IPS DF 19.7 (cell line): ENCODE data around the gene TM4SF1.
"Not testable (repeated sequence)": the region's sequence is repeated elsewhere in the genome, so short reads cannot be mapped to it uniquely, and the experiment has no call there.

Source experiments
- DNase-seq: peaks from one replicate; pipeline ENCODE4 v3.0.0-alpha.2; 2013; ENCODE audit warnings: low read depth, low spot score

The TM4SF1 gene

DNA sequence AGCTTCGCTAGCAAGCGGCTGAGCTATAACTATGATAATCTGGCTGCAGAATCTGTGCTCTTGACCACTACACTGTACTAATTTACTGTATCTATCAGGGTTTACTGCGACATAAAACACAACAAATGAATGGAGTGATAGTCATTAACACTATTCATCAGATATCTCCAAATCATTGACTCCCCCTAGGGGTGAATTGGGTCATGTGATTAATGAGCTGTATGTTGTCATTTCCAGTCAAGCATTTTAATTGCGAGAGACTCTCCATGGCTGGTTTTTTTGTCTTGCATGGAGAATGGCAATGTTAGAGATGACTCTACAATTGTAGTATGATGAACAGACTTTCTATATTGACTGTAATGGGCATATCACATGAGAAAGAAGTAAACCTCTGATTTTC, 33.5 kb downstream of the TM4SF1 start:
- no peak for DNase-seq

DNA sequence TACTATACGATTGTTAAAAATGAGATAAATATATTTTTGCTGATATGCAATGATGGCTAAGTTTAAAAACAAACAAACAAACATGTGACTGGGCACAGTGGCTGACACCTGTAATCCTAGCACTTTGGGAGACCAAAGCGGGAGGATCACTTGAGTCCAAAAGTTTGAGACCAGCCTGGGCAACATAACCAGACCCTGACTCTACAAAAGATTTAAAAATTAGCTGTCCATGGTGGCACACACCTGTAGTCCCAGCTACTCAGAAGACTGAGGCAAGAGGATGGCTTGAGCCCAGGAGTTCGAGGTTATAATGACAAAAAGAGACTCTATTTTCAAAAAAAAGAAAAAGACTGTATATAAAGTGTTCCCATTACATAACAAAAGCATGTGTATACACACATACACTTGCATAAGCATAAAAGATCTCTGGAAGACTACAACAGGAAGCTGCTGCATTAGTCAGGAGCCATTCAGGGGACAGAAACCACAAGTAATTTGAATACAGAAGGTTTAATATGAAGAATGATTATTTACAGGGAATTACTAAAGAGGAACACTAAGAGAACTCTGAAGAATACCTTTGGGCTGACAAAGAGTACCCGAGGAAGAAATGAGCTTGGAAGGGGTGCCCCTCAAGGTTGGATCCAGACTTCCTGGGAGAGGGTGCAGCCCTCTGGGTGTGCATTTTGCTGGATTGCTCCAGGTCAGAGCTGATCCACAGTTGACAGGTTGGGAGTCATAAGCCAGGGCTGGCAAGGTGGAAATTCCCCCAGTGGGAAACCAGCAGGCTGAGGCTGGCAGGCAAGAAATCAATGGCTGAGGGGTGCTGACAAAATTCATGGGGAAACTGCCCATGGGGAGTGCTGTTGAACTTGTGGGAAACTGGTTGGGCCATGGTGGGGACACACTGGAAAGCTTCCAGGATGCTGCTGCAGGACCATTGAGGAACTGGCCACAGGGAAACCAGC, 34.8 kb downstream of the TM4SF1 start:
- no peak for DNase-seq

DNA sequence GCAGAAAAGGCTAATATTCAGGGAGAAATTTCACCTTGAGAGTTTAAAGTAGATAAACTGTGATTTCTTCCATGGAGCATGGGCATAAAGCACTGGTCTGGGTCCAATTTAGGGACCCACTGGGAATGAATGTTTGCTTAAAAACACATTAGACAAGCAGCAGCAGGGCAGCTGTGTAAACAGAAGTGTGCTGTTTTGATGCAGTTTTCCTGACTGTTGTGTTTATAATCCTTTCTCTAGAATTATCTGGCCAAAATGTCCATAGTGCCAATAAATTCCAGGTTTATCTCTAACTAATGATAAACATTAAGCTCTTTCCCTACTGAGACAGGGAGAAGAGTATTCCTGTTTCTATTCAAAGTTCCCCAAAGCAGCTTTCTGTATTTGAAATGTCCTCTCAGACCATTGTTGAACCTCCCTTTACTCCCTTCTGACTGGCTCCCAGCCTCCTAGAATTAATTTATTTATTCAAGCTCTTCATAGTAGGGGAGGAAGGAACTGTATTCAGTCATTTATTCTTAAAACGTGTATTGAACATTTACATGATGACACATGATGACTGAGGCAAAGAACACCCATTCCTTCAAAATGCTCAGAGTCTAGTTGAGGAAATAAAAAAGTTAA, 37.0 kb downstream of the TM4SF1 start:
- DNase-seq: no peak

DNA sequence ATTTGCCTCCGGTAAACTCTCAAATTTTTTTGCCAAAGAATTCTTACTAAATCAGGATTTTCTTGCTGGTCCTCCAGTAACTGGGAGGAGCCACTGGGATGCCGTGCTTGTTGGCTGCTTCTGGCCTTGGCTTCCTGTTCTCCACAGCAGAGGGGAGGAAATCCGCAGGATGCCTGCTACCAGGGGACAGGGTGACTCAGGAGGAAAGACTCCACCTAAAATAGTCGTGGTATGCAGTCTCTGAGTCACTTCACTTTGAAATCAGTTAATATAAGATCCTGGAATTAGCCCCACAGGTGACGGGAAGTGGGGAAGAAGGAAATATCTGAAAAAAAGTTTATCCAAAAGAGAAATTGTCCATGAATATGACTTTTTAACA, 37.5 kb downstream of the TM4SF1 start:
- DNase-seq: peak; percentile 83

DNA sequence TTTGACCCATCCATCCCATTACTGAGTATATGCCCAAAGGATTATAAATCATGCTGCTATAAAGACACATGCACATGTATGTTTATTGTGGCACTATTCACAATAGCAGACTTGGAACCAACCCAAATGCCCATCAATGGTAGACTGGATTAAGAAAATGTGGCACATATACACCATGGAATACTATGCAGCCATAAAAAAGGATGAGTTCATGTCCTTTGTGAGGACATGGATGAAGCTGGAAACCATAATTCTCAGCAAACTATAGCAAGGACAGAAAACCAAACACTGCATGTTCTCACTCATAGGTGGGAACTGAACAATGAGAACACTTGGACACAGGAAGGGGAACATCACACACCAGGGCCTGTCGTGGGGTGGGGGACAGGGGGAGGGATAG, 40.0 kb downstream of the TM4SF1 start:
- not testable (repeated sequence) for DNase-seq

DNA sequence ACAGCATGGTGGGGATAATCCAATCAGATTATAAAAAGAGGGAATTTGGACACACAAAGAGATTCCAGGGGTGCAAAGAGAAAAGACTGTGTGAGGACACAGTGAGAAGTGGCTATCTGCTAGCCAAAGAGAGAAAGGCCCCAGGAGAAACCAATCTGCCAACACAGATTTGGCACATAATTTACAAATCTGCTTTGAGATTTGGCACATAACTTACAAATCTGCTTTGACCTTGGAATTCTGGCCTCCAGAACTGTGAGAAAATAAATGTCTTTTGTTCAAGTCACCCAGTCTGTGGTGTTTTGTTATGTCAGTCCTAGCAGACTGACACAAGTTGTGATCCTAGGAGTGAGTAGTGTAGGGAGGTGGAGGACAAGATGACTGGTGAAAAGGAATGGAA, 40.5 kb downstream of the TM4SF1 start:
- no peak for DNase-seq

DNA sequence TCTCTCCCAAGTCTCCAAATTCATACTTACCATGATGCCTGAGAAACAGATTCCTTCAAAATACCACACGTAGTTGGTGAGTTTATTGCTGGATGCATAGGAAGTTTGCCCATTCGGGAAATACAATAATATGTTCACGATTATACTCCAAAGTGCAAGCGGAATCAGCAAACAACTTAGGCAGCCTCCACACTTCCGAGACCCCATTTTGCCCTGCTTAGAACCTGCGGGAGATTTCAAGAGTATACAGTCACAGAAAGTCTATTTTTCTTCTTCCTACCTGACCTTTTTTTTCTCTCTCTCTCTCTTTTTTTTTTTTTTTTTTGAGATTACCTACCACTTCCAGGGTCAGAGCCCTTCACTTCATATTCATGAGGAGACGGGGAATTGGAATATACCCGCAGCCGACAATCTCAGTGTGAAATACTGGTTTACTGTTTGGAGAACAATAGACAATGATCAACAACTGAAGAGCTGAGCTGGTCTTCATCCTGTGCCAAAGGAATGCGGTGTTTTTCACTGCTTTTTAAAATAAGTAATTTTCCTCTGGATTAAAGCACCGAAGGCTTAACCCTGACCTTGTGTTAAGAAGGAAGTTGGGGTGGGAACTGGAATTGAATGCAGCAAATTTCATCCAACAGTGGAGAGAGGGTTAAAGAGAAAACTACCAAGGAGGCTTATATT, 44.1 kb downstream of the TM4SF1 start, which contains the start of gene TM4SF18:
TSS of gene TM4SF18 (minus strand) at position 461 of the 684 bp plus-strand sequence. CDS start at position 207, 254 bp downstream.
- no peak for DNase-seq

DNA sequence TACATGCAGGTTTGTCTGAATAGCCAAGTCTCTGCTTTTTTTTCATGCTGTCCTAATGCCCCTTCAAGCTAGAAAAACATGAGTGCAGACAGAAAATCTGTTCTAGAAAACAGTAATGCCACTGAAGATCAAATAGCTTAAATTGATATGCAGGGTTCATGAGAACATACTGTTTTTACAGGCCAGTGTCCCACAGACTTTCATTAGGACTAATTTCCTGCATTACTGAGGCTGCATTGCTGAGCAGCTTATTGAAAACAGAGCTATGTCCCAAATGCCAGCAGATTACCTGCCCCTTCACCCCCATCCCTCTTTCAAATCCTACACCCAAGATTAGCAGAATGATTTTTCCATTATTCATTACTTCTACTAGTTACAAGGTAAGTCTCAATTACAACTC, 44.7 kb downstream of the TM4SF1 start:
- no peak for DNase-seq

DNA sequence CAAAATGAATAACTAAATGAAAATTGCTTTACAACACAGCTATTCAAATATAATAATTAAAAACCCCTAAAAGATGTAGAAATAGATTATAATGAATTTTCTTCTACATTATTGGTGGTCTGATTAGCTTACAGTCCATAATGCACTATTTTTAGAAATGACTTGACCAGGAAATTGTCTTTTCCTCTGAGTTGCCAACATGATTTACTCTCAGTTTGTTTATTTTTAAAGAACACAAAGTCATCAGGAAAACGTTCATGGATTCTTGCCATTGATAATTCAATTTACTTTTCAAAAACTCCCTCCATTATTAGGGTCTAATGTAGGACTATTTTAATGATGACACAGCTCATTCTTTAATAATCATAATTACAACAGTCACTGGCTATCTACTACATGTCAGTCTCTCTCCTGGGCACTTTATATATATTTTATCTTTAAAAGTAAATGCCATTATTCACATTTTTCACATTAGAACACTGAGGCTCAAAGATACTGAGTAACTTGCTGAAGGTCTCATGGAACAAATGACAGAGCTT, 45.2 kb downstream of the TM4SF1 start:
- no peak for DNase-seq

DNA sequence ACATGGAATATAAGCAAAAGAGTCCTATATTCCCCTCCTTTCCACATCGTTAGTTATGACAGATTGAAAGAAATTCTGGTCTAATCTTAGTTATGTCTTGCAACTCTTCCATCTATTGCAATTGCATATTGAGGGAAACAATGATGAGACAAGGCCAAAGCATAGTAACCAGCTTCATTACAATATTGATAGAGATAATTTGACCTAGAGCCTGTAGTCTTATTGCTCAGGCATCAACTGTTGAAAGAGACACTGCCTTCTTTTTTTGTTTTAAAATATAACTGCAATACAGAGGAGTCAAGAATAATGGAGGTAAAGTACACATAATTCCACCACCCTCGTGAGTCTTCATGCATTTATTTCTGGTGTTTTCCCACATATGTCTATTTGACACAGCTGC, 46.1 kb downstream of the TM4SF1 start:
- no peak for DNase-seq

DNA sequence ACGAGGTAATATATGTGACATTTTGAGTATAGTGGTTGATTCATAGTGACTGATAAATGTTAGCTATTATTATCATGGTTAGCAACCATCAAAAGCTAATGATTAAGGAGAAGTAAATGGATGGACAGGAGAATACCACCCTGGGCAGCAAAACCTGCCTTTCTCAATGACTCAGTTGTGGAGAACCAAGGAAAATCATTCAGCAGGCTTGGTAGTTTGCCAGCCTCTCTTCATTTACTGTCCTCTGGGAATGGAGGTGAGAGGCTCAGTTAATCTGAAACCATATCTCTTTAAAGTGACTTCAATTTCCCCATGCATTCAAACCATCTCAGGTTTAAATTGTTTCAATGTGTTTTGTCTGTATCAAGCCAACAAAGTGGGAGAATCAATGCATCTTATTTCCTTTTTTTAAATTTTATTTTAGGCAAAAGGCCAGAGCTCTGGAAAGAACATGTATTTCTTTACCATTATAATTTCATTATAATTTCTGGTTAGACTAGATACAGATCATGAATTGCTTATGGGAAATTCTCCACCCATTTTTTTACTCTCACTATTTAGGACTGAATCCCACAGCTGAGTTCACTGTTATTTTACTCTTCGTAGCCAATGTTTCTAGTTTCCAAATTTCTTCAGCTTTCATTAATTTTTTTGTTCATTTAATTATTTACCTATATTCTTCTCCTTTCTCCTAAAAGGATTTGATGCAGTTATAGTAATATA, 46.7 kb downstream of the TM4SF1 start:
- DNase-seq: no peak

DNA sequence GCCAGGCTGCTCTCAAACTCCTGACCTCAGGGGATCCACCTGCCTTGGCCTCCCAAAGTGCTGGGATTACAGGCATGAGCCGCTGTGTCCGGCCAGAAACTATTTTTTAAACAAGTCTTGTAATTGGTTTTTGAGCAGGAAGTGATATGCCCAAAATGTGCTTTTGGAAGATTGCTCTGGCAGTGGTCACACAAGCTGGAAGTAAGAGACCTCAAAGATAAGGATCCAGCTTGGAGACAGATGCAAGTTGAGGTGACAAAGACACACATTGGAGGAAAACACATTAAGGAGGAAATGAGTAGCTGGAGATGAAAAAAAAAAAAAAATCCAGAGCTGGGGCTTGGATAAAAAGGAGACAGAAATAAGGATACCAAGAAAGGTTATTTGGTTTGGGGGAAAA, 50.3 kb downstream of the TM4SF1 start:
- no peak for DNase-seq

DNA sequence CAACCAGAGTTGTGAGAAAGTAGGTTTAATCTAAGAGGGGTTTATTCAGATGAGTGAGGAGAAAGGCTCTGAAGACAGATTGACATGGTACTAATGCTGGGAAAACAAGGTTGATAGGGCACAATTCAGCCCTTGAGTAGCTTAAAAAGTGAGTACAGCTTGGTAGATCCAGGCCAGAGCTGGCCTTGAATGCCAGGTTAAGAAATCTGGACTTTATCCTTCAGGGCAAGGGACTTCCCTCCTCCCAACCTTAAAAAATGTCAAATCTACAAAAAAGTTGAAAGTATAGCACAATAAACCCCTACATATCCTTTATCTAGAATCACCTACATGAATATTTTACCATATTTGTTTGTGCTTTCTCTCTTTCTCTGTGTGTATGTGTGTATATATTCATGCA, 51.9 kb downstream of the TM4SF1 start:
- no peak for DNase-seq

DNA sequence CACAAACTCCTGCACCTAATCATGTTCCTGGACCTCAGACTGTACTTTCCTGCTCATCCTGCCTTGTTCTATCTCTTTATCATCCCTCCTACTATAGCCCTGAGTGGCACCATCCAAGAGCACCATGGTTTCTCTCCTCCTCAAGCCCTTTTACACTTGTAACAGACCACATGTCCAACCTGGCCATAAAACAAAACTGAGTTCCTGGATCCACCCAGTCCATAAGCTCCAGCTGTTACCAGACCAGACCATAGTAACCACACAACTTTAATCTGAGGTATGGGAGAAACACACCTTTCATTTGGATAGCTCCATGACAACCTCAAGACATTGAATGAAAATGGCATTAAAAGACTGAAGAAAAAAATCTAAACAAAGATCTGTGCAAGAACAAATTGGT, 53.1 kb downstream of the TM4SF1 start:
- DNase-seq: no peak

DNA sequence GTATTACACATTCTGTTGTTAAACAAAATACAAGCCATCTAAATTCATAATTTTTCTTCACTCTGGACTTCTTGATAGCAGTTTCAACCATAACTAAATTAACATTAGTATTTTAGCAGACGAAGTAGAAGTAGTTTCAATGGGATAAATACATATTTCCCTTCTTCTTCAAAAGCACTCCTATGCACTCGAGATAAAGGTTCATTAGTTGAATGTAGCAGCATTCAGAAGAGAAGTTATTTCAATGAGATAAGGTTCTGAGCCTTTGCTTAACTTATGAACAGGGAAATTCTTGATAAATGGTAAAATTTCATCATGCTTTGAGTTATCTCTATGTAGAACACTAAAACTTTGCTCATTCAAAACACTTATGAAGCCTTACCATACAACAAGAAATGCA, 55.8 kb downstream of the TM4SF1 start:
- DNase-seq: no peak

DNA sequence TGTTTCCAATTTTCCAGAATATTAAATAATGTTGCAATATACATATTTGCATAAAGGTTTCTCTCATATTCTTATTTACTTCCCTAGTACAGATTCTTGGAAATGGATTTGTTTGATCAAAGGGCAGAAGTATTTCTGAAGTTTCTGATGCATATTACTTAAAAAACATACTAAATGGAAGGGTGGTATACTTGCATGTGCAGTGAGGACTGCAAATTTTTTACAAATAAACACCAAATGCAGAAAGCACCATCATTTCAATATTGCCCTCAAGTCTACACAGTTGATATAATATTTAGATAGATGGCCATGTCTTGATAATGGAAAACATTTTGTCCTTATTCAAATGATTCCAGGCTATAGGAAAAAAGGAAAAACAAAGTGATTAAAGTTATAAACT, 56.3 kb downstream of the TM4SF1 start:
- DNase-seq: no peak

DNA sequence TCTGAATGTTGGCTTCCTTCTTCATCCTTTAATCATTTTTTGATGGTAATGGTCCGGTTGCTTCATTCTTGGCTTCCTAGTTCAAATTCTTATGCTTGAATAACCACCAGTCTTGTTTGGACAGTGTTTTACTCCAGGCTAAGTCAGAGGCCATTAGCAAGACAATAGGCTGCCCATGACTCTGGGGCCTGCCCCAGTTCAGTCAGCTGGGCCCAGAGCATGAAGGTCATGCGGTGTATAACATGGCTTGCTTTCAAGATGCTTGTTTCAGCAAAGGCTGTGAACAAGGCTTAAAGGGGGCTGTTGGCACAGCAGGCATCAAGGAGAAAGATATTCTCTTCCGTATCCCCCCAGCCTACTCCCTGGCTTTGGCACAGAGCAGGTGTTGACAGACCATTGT, 57.7 kb downstream of the TM4SF1 start:
- DNase-seq: no peak
